Osteocyte (in vitro differentiated cells): ENCODE data around the gene F12. TPM values are rescaled to one million over a fixed set of nuclear protein-coding genes. Genes with fewer than 3 reads are reported as not detected.

Experiments used
- DNase-seq: peaks from one replicate; pipeline ENCODE4 v3.0.0; 2021; ENCODE audit warnings: mixed read lengths; ENCODE audit not compliant: unreplicated experiment; ENCODE audit errors: extremely low spot score
- H3K27ac Mint-ChIP-seq: one replicate; pipeline ENCODE4 v1.8.0; 2021; ENCODE audit warnings: mild to moderate bottlenecking, mixed read lengths; ENCODE audit not compliant: unreplicated experiment
- H3K27me3 Mint-ChIP-seq: one replicate; pipeline ENCODE4 v1.8.0; 2021; ENCODE audit warnings: mixed read lengths; ENCODE audit not compliant: unreplicated experiment
- H3K36me3 Mint-ChIP-seq: one replicate; pipeline ENCODE4 v1.8.0; 2021; ENCODE audit warnings: mixed read lengths; ENCODE audit not compliant: unreplicated experiment
- H3K4me1 Mint-ChIP-seq: one replicate; pipeline ENCODE4 v1.8.0; 2021; ENCODE audit warnings: mixed read lengths; ENCODE audit not compliant: unreplicated experiment
- H3K4me3 Mint-ChIP-seq: one replicate; pipeline ENCODE4 v1.8.0; 2021; ENCODE audit warnings: mild to moderate bottlenecking, moderate library complexity, mixed read lengths; ENCODE audit not compliant: unreplicated experiment
- H3K9me3 Mint-ChIP-seq: one replicate; pipeline ENCODE4 v1.8.0; 2021; ENCODE audit warnings: mixed read lengths; ENCODE audit not compliant: unreplicated experiment
- total RNA-seq: library from RNA; stranded (reverse); gene quantifications from 2 replicates; pipeline ENCODE4 v1.2.1, GENCODE V29; 2021
- TF ChIP-seq, protein P1 (sequence below): fragments of 200-600 bp; sonication (generic); IDR thresholded peaks from 2 replicates; pipeline ENCODE4 v1.5.0; 2021; ENCODE audit warnings: antibody characterized with exemption, mild to moderate bottlenecking, moderate library complexity

The F12 gene
- total RNA-seq, 1 donor from 2014 or later = 1.5 TPM

DNA sequence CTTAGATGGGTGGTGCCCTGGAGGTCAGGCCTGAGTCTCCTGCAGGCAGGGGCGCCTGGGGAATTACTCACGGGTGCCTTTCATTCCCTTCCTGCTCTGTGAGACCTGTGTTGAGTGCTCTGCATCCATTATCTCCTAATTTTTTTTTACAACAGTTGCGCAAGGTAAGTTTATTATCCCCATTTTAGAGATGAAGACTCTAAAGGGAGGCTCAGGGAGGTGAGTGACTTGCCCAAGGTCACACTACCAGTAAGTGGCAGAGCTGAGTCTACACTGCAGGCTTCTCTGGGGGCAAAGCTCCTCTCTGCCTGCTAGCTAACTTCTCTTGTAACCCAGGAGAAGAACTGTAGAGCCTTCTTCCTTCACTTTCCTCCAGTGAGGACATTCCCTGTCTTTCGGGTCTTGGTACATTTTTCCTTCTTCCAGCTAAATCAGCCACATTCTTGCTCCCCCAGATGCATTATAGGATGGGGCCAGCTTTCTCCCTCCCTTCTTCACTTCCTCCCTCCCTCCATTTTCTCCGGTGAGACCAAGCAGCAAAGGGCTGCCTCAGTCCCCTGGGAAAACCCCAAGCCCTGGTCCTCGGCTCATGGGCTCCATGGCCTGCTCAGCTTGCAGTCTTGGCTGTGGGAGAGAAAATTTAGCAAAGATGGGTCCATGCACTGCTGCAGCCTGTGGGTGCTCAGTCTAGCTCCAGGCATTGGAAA lies 39.0 kb upstream of the F12 start:
- no peaks in the 10 kb centered on the region for H3K9me3 Mint-ChIP-seq
- DNase-seq = no peak
- TF ChIP-seq, protein P1, sequence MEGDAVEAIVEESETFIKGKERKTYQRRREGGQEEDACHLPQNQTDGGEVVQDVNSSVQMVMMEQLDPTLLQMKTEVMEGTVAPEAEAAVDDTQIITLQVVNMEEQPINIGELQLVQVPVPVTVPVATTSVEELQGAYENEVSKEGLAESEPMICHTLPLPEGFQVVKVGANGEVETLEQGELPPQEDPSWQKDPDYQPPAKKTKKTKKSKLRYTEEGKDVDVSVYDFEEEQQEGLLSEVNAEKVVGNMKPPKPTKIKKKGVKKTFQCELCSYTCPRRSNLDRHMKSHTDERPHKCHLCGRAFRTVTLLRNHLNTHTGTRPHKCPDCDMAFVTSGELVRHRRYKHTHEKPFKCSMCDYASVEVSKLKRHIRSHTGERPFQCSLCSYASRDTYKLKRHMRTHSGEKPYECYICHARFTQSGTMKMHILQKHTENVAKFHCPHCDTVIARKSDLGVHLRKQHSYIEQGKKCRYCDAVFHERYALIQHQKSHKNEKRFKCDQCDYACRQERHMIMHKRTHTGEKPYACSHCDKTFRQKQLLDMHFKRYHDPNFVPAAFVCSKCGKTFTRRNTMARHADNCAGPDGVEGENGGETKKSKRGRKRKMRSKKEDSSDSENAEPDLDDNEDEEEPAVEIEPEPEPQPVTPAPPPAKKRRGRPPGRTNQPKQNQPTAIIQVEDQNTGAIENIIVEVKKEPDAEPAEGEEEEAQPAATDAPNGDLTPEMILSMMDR = no peak
- H3K27ac Mint-ChIP-seq = peak overlapping the region; percentile 76
- peaks cover 20% of the 10 kb centered on the region for H3K4me1 Mint-ChIP-seq
- H3K27me3 Mint-ChIP-seq = no peaks in the 10 kb centered on the region
- H3K4me3 Mint-ChIP-seq = peak overlapping the region; percentile 19
- H3K36me3 Mint-ChIP-seq = no peaks in the 10 kb centered on the region

DNA sequence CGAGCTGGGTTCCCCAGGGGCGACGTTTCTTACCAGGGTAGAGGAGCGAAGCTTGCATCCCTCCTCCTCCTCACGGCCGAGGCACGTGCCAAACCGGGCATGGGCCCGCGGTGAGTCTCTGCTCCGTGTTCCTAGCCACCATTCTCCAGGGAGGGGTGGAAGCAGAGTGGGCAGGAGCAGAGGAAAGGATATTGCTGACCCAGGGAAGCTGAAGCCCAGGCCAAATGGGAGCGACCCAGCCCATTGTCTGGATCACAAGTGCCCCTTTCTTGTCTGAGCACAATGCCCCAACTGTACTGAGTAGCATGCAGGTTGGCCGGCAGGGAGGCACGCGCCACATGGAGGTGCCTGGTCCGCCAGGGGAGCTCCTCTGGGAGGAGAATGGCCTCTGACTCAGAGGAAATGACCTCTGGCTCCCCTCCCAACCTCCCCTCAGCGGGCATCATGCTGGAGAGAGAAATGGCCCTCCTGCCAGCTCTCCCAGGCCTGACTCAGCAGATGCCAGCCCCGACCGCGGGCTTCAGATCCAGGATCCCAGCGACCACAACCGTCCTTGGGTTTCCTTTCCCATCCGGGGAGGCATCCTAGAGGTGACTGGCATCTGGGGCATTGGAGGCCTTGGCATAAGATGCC lies 38.4 kb upstream of the F12 start:
- Mint-ChIP-seq H3K27me3 (no peaks in the 10 kb centered on the region), H3K4me1 (peaks cover 20% of the 10 kb centered on the region), H3K9me3 (no peaks in the 10 kb centered on the region), H3K36me3 (no peaks in the 10 kb centered on the region), H3K4me3 (peak overlapping the region; percentile 64), H3K27ac (peak overlapping the region; percentile 76)
- no peak for DNase-seq
- TF ChIP-seq, protein P1 = no peak

DNA sequence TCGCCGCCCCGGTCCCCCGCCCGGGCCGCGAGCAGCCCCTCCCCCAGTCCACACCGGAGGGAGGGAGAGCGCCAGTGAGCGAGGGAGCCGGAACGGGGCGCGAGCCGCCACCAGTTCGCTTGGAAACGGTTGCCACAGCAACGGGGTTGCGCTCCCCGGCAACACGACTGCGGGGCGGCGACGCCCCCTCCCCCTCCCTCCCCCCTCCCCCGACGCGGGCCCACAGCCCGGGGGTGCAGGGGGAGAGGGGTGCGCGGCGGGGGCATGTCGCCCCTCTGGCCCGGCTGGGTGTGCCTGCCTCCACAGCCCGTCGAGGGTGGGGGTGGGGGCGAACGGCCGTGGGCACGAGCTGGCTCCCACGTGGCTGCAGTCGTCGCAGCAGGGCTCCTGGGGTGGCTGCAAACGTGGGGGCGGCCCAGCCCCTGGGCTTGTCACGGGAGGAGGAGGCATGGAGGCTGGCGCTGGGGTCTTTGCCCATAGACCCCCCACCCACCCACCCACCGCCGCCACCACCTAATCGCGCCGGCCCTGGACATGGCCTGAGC lies 37.8 kb upstream of the F12 start:
- DNase-seq = no peak
- TF ChIP-seq, protein P1 = no peak
- peaks cover 3% of the 10 kb centered on the region for H3K36me3 Mint-ChIP-seq
- H3K4me1 Mint-ChIP-seq = peaks cover 20% of the 10 kb centered on the region
- H3K27ac Mint-ChIP-seq = no peak overlapping the region
- H3K9me3 Mint-ChIP-seq = no peaks in the 10 kb centered on the region
- H3K27me3 Mint-ChIP-seq = no peaks in the 10 kb centered on the region
- peak overlapping the region; percentile 64 for H3K4me3 Mint-ChIP-seq

DNA sequence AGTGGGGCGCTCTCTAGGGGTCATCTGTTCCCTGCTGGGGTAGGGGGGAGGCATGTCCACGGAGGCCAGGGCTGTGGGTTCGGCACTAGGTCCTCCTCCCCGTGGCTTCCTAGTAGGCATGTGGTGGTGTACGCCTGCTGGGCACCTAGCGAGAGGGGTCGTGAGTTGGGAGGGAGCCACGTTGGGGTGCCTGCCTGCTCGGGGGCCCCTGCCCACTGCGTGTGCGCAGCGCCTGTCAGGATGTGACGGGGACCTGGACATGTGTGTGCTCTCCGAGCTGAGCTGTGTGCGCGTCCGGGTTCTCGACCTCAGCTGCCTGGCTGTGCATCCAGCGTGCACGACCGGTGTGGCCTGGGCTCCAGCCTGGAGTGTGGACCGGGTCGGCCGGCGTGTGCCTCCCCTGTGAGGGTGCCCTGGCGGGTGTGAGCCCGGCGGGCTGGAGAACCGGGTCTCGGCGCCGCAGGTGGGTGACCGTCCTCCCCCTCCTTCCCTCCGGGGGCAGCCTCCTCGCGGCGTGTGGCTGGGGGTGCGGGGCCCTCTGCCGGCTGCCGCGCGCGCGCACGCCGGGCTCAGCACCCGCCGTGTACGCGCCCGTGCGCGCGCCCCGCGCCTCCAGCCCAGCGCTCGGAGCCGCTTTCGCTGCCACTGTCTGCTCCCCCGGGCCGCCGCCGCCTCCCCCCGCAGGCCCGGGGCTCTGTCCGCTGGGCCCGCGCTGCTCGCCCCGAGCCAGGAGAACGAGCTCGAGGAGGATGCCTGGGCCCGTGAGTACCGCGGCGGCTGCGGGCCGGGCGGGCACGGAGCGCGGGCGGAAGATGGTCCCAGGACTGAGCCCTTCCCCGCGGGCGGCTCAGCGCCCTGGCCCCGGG lies 37.1 kb upstream of the F12 start, which contains the start of gene PRR7:
Gene PRR7, plus strand, starts transcription at position 615 of the 866 bp plus-strand sequence. CDS start 8,254 bp downstream, outside the sequence.
- H3K4me1 Mint-ChIP-seq = peaks cover 20% of the 10 kb centered on the region
- no peaks in the 10 kb centered on the region for H3K27me3 Mint-ChIP-seq
- TF ChIP-seq, protein P1 = no peak
- H3K27ac Mint-ChIP-seq = peak within 1 kb of the TSS; percentile 76
- peak within 1 kb of the TSS; percentile 68 for H3K4me3 Mint-ChIP-seq
- no peaks in the 10 kb centered on the region for H3K9me3 Mint-ChIP-seq
- DNase-seq = no peak
- H3K36me3 Mint-ChIP-seq = peaks cover 3% of the 10 kb centered on the region
